BE2C (cell line): ENCODE measurements around the gene FAM163A.

ENCODE experiments used
- DNase-seq: peaks from one replicate; pipeline ENCODE4 v3.0.0-alpha.2; 2020
- H3K27me3 ChIP-seq: fragments of 250-450 bp; sonication (Bioruptor Pico); 2 replicates; pipeline ENCODE4 v1.5.1; 2020; ENCODE audit warnings: mild to moderate bottlenecking
- H3K36me3 ChIP-seq: fragments of 250-450 bp; sonication (Bioruptor Pico); 2 replicates; pipeline ENCODE4 v1.5.1; 2020; ENCODE audit warnings: mild to moderate bottlenecking
- H3K4me1 ChIP-seq: fragments of 250-450 bp; sonication (Bioruptor Pico); 2 replicates; pipeline ENCODE4 v1.5.1; 2020
- H3K4me3 ChIP-seq: 2 replicates; pipeline ENCODE4 v1.5.1; 2011; ENCODE audit warnings: low read depth, low read length
- H3K9me3 ChIP-seq: fragments of 250-450 bp; sonication (Bioruptor Pico); 2 replicates; pipeline ENCODE4 v1.5.1; 2020
- CTCF ChIP-seq: IDR thresholded peaks from 2 replicates; pipeline ENCODE4 v1.5.1; 2012; ENCODE audit warnings: mild to moderate bottlenecking, low read depth, low read length

The FAM163A gene

GRCh38 chr1:179824265-179824664 is 81.2 kb downstream of the FAM163A start:
- H3K4me3 ChIP-seq: no peak overlapping the region
- no peak for DNase-seq
- H3K36me3 ChIP-seq: no peaks in the 10 kb centered on the region
- no peak for TF ChIP-seq CTCF
- no peaks in the 10 kb centered on the region for H3K27me3 ChIP-seq
- H3K9me3 ChIP-seq: no peaks in the 10 kb centered on the region
- H3K4me1 ChIP-seq: no peaks in the 10 kb centered on the region

- no peaks in the 10 kb centered on the region for H3K9me3 ChIP-seq
- no peaks in the 10 kb centered on the region for H3K27me3 ChIP-seq
- DNase-seq: no peak
- H3K4me3 ChIP-seq: no peak overlapping the region
- H3K36me3 ChIP-seq: no peaks in the 10 kb centered on the region
- TF ChIP-seq CTCF: no peak
- H3K4me1 ChIP-seq: no peaks in the 10 kb centered on the region
These were observed 82.1 kb downstream of the FAM163A start for GRCh38 chr1:179825206-179825605.

GRCh38 chr1:179825798-179826460 is 82.8 kb downstream of the FAM163A start:
- Histone ChIP-seq H3K4me3 (no peak overlapping the region), H3K27me3 (no peaks in the 10 kb centered on the region), H3K9me3 (no peaks in the 10 kb centered on the region), H3K36me3 (no peaks in the 10 kb centered on the region), H3K4me1 (no peaks in the 10 kb centered on the region)
- no peak for DNase-seq
- no peak for TF ChIP-seq CTCF

GRCh38 chr1:179826626-179827280 is 83.7 kb downstream of the FAM163A start:
- no peaks in the 10 kb centered on the region for H3K4me1 ChIP-seq
- no peak for TF ChIP-seq CTCF
- H3K36me3 ChIP-seq: no peaks in the 10 kb centered on the region
- no peak for DNase-seq
- no peak overlapping the region for H3K4me3 ChIP-seq
- H3K27me3 ChIP-seq: no peaks in the 10 kb centered on the region
- H3K9me3 ChIP-seq: no peaks in the 10 kb centered on the region

GRCh38 chr1:179828554-179829110 is 85.5 kb downstream of the FAM163A start:
- Histone ChIP-seq H3K4me1 (no peaks in the 10 kb centered on the region), H3K4me3 (no peak overlapping the region), H3K36me3 (no peaks in the 10 kb centered on the region), H3K27me3 (no peaks in the 10 kb centered on the region), H3K9me3 (no peaks in the 10 kb centered on the region)
- DNase-seq: no peak
- TF ChIP-seq CTCF: no peak

GRCh38 chr1:179831225-179831624 is 88.1 kb downstream of the FAM163A start:
- Histone ChIP-seq H3K9me3 (no peaks in the 10 kb centered on the region), H3K4me3 (no peak overlapping the region), H3K27me3 (no peaks in the 10 kb centered on the region), H3K4me1 (no peaks in the 10 kb centered on the region), H3K36me3 (no peaks in the 10 kb centered on the region)
- DNase-seq: no peak
- TF ChIP-seq CTCF: no peak
